ENCODE measurements around the gene ARHGEF11.

Gene ARHGEF11

DNA sequence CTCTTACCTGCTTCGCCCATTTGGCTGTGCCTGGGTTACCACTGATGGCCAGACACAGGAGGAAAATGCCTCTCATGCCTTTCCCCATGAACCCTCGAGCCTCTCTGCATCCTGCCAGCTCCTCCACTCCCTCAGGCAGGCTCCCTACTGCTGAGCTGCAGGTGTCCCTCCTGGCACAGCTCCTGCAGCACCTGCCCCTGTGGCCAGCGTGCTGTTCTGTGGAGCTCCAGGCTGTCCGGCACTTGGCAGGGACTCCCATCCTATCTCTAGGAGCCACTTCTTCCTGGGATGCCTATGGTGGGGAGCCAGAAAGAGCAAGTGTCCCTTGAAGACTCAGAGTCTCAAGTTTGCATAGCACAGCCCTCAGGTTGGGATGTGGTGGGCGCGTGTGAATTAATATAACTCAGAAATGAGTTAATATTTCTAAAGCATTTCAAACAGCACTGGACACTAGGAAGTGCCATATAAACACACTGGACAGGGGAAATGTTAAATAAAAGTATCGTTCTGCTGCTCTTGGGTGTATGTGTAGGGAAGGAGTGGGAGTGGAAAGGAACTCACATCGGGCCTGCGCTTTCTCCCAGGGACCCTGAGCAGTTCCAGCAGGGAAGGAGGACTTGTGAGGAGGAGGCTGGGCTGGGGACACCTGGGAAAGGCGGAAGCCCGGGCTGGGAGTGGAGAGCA is 122.4 kb downstream of the ARHGEF11 start:
- Histone ChIP-seq H2BK15ac (ENCODE audit: low read length) (no peak overlapping the region), H3K4ac (ENCODE audit: low read length) (no peak overlapping the region), H3K27me3 (ENCODE audit: control insufficient read depth in 3 of 3, insufficient read depth in 3 of 3, low read depth in 1 of 3, low read length in 3 of 3) (peaks cover 55 to 90% (median 81%) of the 10 kb centered on the region in 3 experiments), H3K14ac (ENCODE audit: low read length) (no peak overlapping the region), H4K91ac (ENCODE audit: low read depth, low read length, poor library complexity) (no peak overlapping the region), H2AFZ (ENCODE audit: low read length) (peak overlapping the region; percentile 69), H3K23ac (ENCODE audit: low read depth, low read length, poor library complexity) (peak overlapping the region; percentile 68), H3K79me1 (ENCODE audit: low read depth, low read length) (no peaks in the 10 kb centered on the region), H3K36me3 (replicated peaks in 1 of 2; ENCODE audit: control insufficient read depth in 2 of 2, insufficient read depth in 2 of 2, low read length in 2 of 2) (no peaks in the 10 kb centered on the region), H3K4me2 (ENCODE audit: insufficient read depth, low read length, poor library complexity, severe bottlenecking) (peak overlapping the region; percentile 64), H3K9ac (ENCODE audit: low read depth, low read length, poor library complexity) (no peak overlapping the region), H3K27ac (replicated peaks; ENCODE audit: low read length) (no peak overlapping the region), H3K9me3 (replicated peaks in 1 of 2; ENCODE audit: control insufficient read depth in 2 of 2, insufficient read depth in 1 of 2, low read depth in 1 of 2, low read length in 2 of 2) (peaks cover 2 to 8% of the 10 kb centered on the region in 2 donors), H3K4me1 (ENCODE audit: control insufficient read depth in 2 of 2, insufficient read depth in 1 of 2, low read depth in 1 of 2, low read length in 2 of 2) (peaks cover 6 to 7% of the 10 kb centered on the region in 2 donors), H2BK5ac (ENCODE audit: low read length) (no peak overlapping the region), H2BK120ac (ENCODE audit: low read depth, low read length) (no peak overlapping the region), H3K4me3 (ENCODE audit: low read length in 2 of 2) (no peak overlapping the region), H4K8ac (ENCODE audit: low read depth, low read length) (no peak overlapping the region), H2AK5ac (ENCODE audit: low read depth, low read length) (peak overlapping the region; percentile 70), H3K18ac (ENCODE audit: low read length) (peak overlapping the region; percentile 27), H2BK12ac (ENCODE audit: low read length) (no peak overlapping the region)
- WGBS, 2 donors (ENCODE audit: extremely low coverage in 2 of 2, insufficient read length in 2 of 2, insufficient replicate concordance in 1 of 2) = no CpG with 5 or more reads among the region's 11 CpGs
- DNase-seq (ENCODE audit: low spot score) = no peak

DNA sequence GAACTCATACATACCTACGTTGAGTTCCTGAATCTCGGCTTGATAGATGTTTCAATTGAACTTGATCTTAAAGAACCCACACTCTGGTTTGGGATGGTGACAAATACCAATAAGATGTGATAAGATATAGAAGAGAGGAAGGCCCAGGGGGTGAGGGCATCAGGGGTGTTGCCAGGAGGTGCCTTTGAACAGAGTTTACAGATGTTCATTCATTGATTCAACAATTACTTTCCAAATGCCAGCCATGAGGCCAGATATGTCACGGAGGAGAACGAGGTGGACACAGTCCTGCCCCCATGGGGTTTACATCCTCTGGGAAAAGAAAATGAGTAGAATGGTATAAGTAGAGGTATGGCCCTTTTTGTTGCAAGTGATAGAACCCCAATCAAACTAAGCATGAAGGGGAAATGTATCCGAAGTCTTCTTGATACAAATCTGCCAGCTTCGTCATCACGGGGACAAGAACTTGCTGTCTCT is 124.5 kb downstream of the ARHGEF11 start:
- no peak overlapping the region for H2BK15ac ChIP-seq (ENCODE audit: low read length)
- no peak for DNase-seq (ENCODE audit: low spot score)
- no peak overlapping the region for H3K4me2 ChIP-seq (ENCODE audit: insufficient read depth, low read length, poor library complexity, severe bottlenecking)
- H2AFZ ChIP-seq (ENCODE audit: low read length) = peak overlapping the region; percentile 81
- no peak overlapping the region for H3K4ac ChIP-seq (ENCODE audit: low read length)
- WGBS, 2 donors (ENCODE audit: extremely low coverage in 2 of 2, insufficient read length in 2 of 2, insufficient replicate concordance in 1 of 2) = no CpG with 5 or more reads among the region's 7 CpGs
- H4K91ac ChIP-seq (ENCODE audit: low read depth, low read length, poor library complexity) = no peak overlapping the region
- no peak overlapping the region for H3K23ac ChIP-seq (ENCODE audit: low read depth, low read length, poor library complexity)
- no peak overlapping the region for H2AK5ac ChIP-seq (ENCODE audit: low read depth, low read length)
- H3K4me1 ChIP-seq (ENCODE audit: control insufficient read depth in 2 of 2, insufficient read depth in 1 of 2, low read depth in 1 of 2, low read length in 2 of 2) = peaks cover 1 to 5% of the 10 kb centered on the region in 2 donors
- no peaks in the 10 kb centered on the region for H3K36me3 ChIP-seq (replicated peaks in 1 of 2; ENCODE audit: control insufficient read depth in 2 of 2, insufficient read depth in 2 of 2, low read length in 2 of 2)
- no peak overlapping the region for H3K27ac ChIP-seq (replicated peaks; ENCODE audit: low read length)
- H3K27me3 ChIP-seq (ENCODE audit: control insufficient read depth in 3 of 3, insufficient read depth in 3 of 3, low read depth in 1 of 3, low read length in 3 of 3) = peaks cover 42 to 69% (median 61%) of the 10 kb centered on the region in 3 experiments
- no peak overlapping the region for H4K8ac ChIP-seq (ENCODE audit: low read depth, low read length)
- H3K14ac ChIP-seq (ENCODE audit: low read length) = no peak overlapping the region
- H2BK120ac ChIP-seq (ENCODE audit: low read depth, low read length) = no peak overlapping the region
- H3K9ac ChIP-seq (ENCODE audit: low read depth, low read length, poor library complexity) = no peak overlapping the region
- peaks cover 2 to 9% of the 10 kb centered on the region in 2 donors for H3K9me3 ChIP-seq (replicated peaks in 1 of 2; ENCODE audit: control insufficient read depth in 2 of 2, insufficient read depth in 1 of 2, low read depth in 1 of 2, low read length in 2 of 2)
- no peak overlapping the region for H2BK12ac ChIP-seq (ENCODE audit: low read length)
- no peak overlapping the region for H3K18ac ChIP-seq (ENCODE audit: low read length)
- H2BK5ac ChIP-seq (ENCODE audit: low read length) = no peak overlapping the region
- H3K79me1 ChIP-seq (ENCODE audit: low read depth, low read length) = no peaks in the 10 kb centered on the region
- H3K4me3 ChIP-seq (ENCODE audit: low read length in 2 of 2) = no peak overlapping the region

DNA sequence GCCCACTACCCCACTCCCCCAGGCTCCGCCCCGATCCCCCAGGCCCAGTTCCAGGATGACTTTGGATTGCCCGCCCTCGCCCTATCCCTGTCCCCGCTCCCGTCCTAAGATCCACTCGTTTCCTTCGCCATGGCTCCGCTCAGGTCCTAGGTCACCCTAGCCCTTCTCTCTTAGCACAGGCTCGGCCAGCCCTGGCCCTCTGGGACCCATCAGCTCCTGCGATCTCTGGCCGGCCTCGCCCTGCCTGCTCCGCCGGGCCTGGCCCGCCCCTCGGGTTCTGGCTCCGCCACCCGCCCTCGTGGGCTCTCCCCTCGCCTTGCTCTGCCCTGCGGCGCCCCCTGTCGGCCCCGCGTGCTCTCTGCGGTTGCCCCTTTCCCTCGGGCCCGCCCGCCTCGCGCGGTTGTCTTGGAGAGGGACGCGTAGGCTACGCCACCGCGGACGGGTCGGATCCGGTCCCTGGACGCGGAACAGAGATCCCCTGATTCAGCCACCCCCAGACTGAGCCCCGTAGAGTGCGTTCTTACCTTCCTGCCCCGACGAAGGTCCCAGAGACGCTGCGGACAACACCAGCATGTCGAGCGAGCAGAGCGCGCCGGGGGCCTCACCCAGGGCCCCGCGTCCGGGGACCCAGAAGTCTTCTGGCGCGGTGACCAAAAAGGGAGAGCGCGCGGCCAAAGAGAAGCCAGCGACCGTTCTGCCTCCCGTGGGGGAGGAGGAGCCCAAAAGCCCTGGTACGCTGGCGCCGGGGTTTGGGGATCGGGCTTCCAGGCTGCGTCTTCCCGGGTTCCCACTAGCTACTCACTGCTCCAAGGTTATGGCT is 125.1 kb downstream of the ARHGEF11 start, which contains the start of gene LRRC71:
Gene LRRC71 (plus strand): TSS at position 400 of the 820 bp plus-strand sequence. CDS start 172 bp downstream, at position 572.
- Histone ChIP-seq H3K9ac (ENCODE audit: low read depth, low read length, poor library complexity) (peak within 1 kb of the TSS; percentile 82), H3K4me1 (ENCODE audit: control insufficient read depth in 2 of 2, insufficient read depth in 1 of 2, low read depth in 1 of 2, low read length in 2 of 2) (peaks cover 1 to 5% of the 10 kb centered on the region in 2 donors), H2BK12ac (ENCODE audit: low read length) (no peak within 1 kb of the TSS), H3K4ac (ENCODE audit: low read length) (no peak within 1 kb of the TSS), H2BK120ac (ENCODE audit: low read depth, low read length) (no peak within 1 kb of the TSS), H2BK15ac (ENCODE audit: low read length) (peak within 1 kb of the TSS; percentile 97), H3K9me3 (replicated peaks in 1 of 2; ENCODE audit: control insufficient read depth in 2 of 2, insufficient read depth in 1 of 2, low read depth in 1 of 2, low read length in 2 of 2) (peaks cover 2 to 7% of the 10 kb centered on the region in 2 donors), H2BK5ac (ENCODE audit: low read length) (no peak within 1 kb of the TSS), H4K8ac (ENCODE audit: low read depth, low read length) (no peak within 1 kb of the TSS), H3K23ac (ENCODE audit: low read depth, low read length, poor library complexity) (peak within 1 kb of the TSS; percentile 49), H3K27me3 (ENCODE audit: control insufficient read depth in 3 of 3, insufficient read depth in 3 of 3, low read depth in 1 of 3, low read length in 3 of 3) (peaks cover 38 to 63% (median 56%) of the 10 kb centered on the region in 3 experiments), H2AK5ac (ENCODE audit: low read depth, low read length) (peak within 1 kb of the TSS; percentile 27), H3K27ac (replicated peaks; ENCODE audit: low read length) (no peak within 1 kb of the TSS), H3K4me2 (ENCODE audit: insufficient read depth, low read length, poor library complexity, severe bottlenecking) (peak within 1 kb of the TSS; percentile 64), H3K18ac (ENCODE audit: low read length) (peak within 1 kb of the TSS; percentile 94), H2AFZ (ENCODE audit: low read length) (peak within 1 kb of the TSS; percentile 81), H4K91ac (ENCODE audit: low read depth, low read length, poor library complexity) (no peak within 1 kb of the TSS), H3K4me3 (ENCODE audit: low read length in 2 of 2) (peak within 1 kb of the TSS; percentile 22 to 53), H3K14ac (ENCODE audit: low read length) (no peak within 1 kb of the TSS), H3K79me1 (ENCODE audit: low read depth, low read length) (no peaks in the 10 kb centered on the region), H3K36me3 (replicated peaks in 1 of 2; ENCODE audit: control insufficient read depth in 2 of 2, insufficient read depth in 2 of 2, low read length in 2 of 2) (no peaks in the 10 kb centered on the region)
- DNase-seq (ENCODE audit: low spot score) = peak; percentile 87
- WGBS, 2 donors (ENCODE audit: extremely low coverage in 2 of 2, insufficient read length in 2 of 2, insufficient replicate concordance in 1 of 2) = no CpG with 5 or more reads among the region's 71 CpGs

DNA sequence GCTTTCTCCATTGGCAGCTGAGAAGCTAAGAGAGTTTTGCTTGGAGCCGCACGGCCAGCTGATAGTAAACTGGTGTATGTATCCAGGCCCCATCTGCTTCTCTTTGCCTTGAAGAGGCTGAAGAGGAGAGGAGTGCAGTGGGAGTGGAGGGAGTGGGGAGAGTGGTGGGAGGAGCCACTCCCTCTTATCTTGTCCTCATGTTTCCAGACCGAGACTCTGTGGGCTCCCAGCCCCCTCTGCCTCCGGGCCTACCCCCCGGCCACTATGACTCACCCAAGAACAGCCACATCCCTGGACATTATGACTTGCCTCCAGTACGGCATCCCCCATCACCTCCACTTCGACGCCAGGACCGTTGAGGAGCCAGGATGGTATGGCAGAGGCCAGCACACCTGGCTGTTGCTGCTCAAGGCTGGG is 131.1 kb downstream of the ARHGEF11 start:
- Histone ChIP-seq H3K4ac (ENCODE audit: low read length) (no peak overlapping the region), H3K27ac (replicated peaks; ENCODE audit: low read length) (no peak overlapping the region), H4K8ac (ENCODE audit: low read depth, low read length) (no peak overlapping the region), H3K23ac (ENCODE audit: low read depth, low read length, poor library complexity) (no peak overlapping the region), H3K27me3 (ENCODE audit: control insufficient read depth in 3 of 3, insufficient read depth in 3 of 3, low read depth in 1 of 3, low read length in 3 of 3) (peaks cover 0 to 6% (median 4%) of the 10 kb centered on the region in 3 experiments), H2BK12ac (ENCODE audit: low read length) (no peak overlapping the region), H3K9me3 (replicated peaks in 1 of 2; ENCODE audit: control insufficient read depth in 2 of 2, insufficient read depth in 1 of 2, low read depth in 1 of 2, low read length in 2 of 2) (peaks cover 0 to 5% of the 10 kb centered on the region in 2 donors), H3K4me2 (ENCODE audit: insufficient read depth, low read length, poor library complexity, severe bottlenecking) (no peak overlapping the region), H3K14ac (ENCODE audit: low read length) (no peak overlapping the region), H3K18ac (ENCODE audit: low read length) (no peak overlapping the region), H3K9ac (ENCODE audit: low read depth, low read length, poor library complexity) (peak overlapping the region; percentile 27), H2BK5ac (ENCODE audit: low read length) (no peak overlapping the region), H2BK120ac (ENCODE audit: low read depth, low read length) (no peak overlapping the region), H3K4me1 (ENCODE audit: control insufficient read depth in 2 of 2, insufficient read depth in 1 of 2, low read depth in 1 of 2, low read length in 2 of 2) (peaks cover 3 to 10% of the 10 kb centered on the region in 2 donors), H2BK15ac (ENCODE audit: low read length) (no peak overlapping the region), H3K4me3 (ENCODE audit: low read length in 2 of 2) (no peak overlapping the region), H3K36me3 (replicated peaks in 1 of 2; ENCODE audit: control insufficient read depth in 2 of 2, insufficient read depth in 2 of 2, low read length in 2 of 2) (no peaks in the 10 kb centered on the region), H3K79me1 (ENCODE audit: low read depth, low read length) (peaks cover 3% of the 10 kb centered on the region), H4K91ac (ENCODE audit: low read depth, low read length, poor library complexity) (no peak overlapping the region), H2AFZ (ENCODE audit: low read length) (no peak overlapping the region), H2AK5ac (ENCODE audit: low read depth, low read length) (peak overlapping the region; percentile 49)
- WGBS, 2 donors (ENCODE audit: extremely low coverage in 2 of 2, insufficient read length in 2 of 2, insufficient replicate concordance in 1 of 2) = no CpG with 5 or more reads among the region's 9 CpGs
- no peak for DNase-seq (ENCODE audit: low spot score)

Data from neuronal stem cell (in vitro differentiated cells).